HepG2 (cell line): ENCODE measurements around the gene TUBG1. TPM values are rescaled to one million over a fixed set of nuclear protein-coding genes. Genes with fewer than 3 reads are reported as not detected.
A peak's percentile ranks its signal among the peaks of the same experiment; 100 is the strongest.

Source experiments
- ADNP ChIP-seq: sonication (generic); formaldehyde crosslinking; IDR thresholded peaks from 2 replicates; pipeline ENCODE4 v1.4.0; 2020; ENCODE audit warnings: missing genetic modification reagents
- BRF2 ChIP-seq: sonication (generic); formaldehyde crosslinking; IDR thresholded peaks from 2 replicates; pipeline ENCODE4 v1.8.1; 2022; ENCODE audit warnings: mild to moderate bottlenecking, missing genetic modification reagents
- CHCHD3 ChIP-seq: sonication (generic); formaldehyde crosslinking; IDR thresholded peaks from 2 replicates; pipeline ENCODE4 v1.8.0; 2022; ENCODE audit warnings: mild to moderate bottlenecking, missing genetic modification reagents, moderate library complexity
- CREBL2 ChIP-seq: sonication (generic); formaldehyde crosslinking; IDR thresholded peaks from 2 replicates; pipeline ENCODE4 v1.8.1; 2023; ENCODE audit warnings: missing genetic modification reagents, mild to moderate bottlenecking, borderline replicate concordance
- DPF2 ChIP-seq: sonication (generic); formaldehyde crosslinking; IDR thresholded peaks from 2 replicates; pipeline ENCODE4 v1.4.0; 2020; ENCODE audit warnings: mild to moderate bottlenecking, low read depth, missing genetic modification reagents, borderline replicate concordance
- FOXC1 ChIP-seq: sonication (generic); formaldehyde crosslinking; IDR thresholded peaks from 2 replicates; pipeline ENCODE4 v1.8.0; 2022; ENCODE audit warnings: mild to moderate bottlenecking, missing genetic modification reagents, borderline replicate concordance
- HHEX ChIP-seq: IDR thresholded peaks from 2 replicates; pipeline ENCODE4 v1.6.1; 2016; ENCODE audit warnings: control low read depth
- KLF15 ChIP-seq: sonication (generic); formaldehyde crosslinking; IDR thresholded peaks from 2 replicates; pipeline ENCODE4 v1.8.1; 2023; ENCODE audit warnings: borderline replicate concordance, mild to moderate bottlenecking, inconsistent platforms, missing genetic modification reagents, mixed read lengths
- ONECUT2 ChIP-seq: sonication (generic); formaldehyde crosslinking; IDR thresholded peaks from 2 replicates; pipeline ENCODE4 v1.4.0; 2020; ENCODE audit warnings: missing genetic modification reagents
- PAF1 ChIP-seq: IDR thresholded peaks from 2 replicates; pipeline ENCODE4 v1.6.1; 2016; ENCODE audit warnings: missing genetic modification reagents, missing compliant biosample characterization
- PBX2 ChIP-seq: IDR thresholded peaks from 2 replicates; pipeline ENCODE4 v1.6.1; 2016; ENCODE audit warnings: control low read depth
- PLRG1 ChIP-seq: fragments of 450-650 bp; conservative IDR thresholded peaks from 2 replicates; pipeline ENCODE4 v1.6.1; 2016
- SMAD3 ChIP-seq: sonication (generic); formaldehyde crosslinking; IDR thresholded peaks from 2 replicates; pipeline ENCODE4 v1.4.0; 2020; ENCODE audit warnings: missing genetic modification reagents
- SNAPC4 ChIP-seq: sonication (generic); formaldehyde crosslinking; IDR thresholded peaks from 2 replicates; pipeline ENCODE4 v1.4.0; 2020; ENCODE audit warnings: mild to moderate bottlenecking, missing genetic modification reagents
- SUZ12 ChIP-seq: fragments of 150-350 bp; IDR thresholded peaks from 2 replicates; pipeline ENCODE4 v1.6.1; 2014; ENCODE audit warnings: low read depth, low read length
- TEF ChIP-seq: sonication (generic); formaldehyde crosslinking; IDR thresholded peaks from 2 replicates; pipeline ENCODE4 v1.5.0; 2020; ENCODE audit warnings: missing genetic modification reagents
- ZFP36L2 ChIP-seq: sonication (generic); formaldehyde crosslinking; IDR thresholded peaks from 2 replicates; pipeline ENCODE4 v1.4.0; 2020; ENCODE audit warnings: missing genetic modification reagents
- ZNF180 ChIP-seq: sonication (generic); formaldehyde crosslinking; IDR thresholded peaks from 2 replicates; pipeline ENCODE4 v1.4.0; 2020; ENCODE audit warnings: low read depth, missing genetic modification reagents, borderline replicate concordance
- ZNF83 ChIP-seq: sonication (generic); formaldehyde crosslinking; IDR thresholded peaks from 2 replicates; pipeline ENCODE4 v1.4.0; 2020; ENCODE audit warnings: missing genetic modification reagents, mild to moderate bottlenecking, borderline replicate concordance
- polyA plus RNA-seq, 8 experiments: library from polyadenylated mRNA; depleted of rRNA in 3 of 8; stranded (reverse) in 7 of 8; unstranded in 1 of 8; fragments of >200 nt; fragmentation: Illumina TruSeq in 4 of 8; extraction: Trizol in 4 of 8; gene quantifications; 2 replicates each; pipeline versions ENCODE4 v1.2.1 to v1.2.3, GENCODE V29; 2011 to 2016; ENCODE audit warnings: low read depth in 4 of 8, missing spikeins in 1 of 8, mixed read lengths in 1 of 8; ENCODE audit not compliant: insufficient read depth in 1 of 8
- total RNA-seq, 5 experiments: library from RNA; depleted of rRNA; stranded (reverse); fragments of >200 nt; fragmentation: Illumina TruSeq; extraction: Trizol; gene quantifications; 2 replicates each; pipeline ENCODE4 v1.2.3, GENCODE V29; 2016; ENCODE audit warnings: low read depth in 1 of 5

TUBG1 gene
- total and polyA plus RNA-seq, 2 of the 13 experiments (the other 11 are each of a cell fraction or from before 2014, with no cell fraction given): 74.1 to 137 TPM

- TF ChIP-seq SNAPC4 (CRISPR knock-in tag): no peak; the same call in 1 of the 2 replicates
- no peak; the same call in 1 of the 2 replicates for TF ChIP-seq BRF2 (CRISPR knock-in tag)
- TF ChIP-seq CHCHD3: no peak; the same call in 1 of the 2 replicates
- TF ChIP-seq PLRG1: no peak
- TF ChIP-seq SMAD3 (CRISPR knock-in tag): no peak
- peak; percentile 47; the same call in 1 of the 2 replicates for TF ChIP-seq ONECUT2
- TF ChIP-seq SUZ12: no peak
- TF ChIP-seq TEF (CRISPR knock-in tag): peak; percentile 67; the same call in 1 of the 2 replicates
- peak; percentile 73 for TF ChIP-seq FOXC1 (CRISPR knock-in tag)
- no peak for TF ChIP-seq HHEX
- TF ChIP-seq PAF1: no peak
- TF ChIP-seq CREBL2: peak; percentile 87
- TF ChIP-seq PBX2 (CRISPR knock-in tag): peak; percentile 84
- peak; percentile 69; the same call in 1 of the 2 replicates for TF ChIP-seq KLF15 (CRISPR knock-in tag)
- peak; percentile 65; the same call in 1 of the 2 replicates for TF ChIP-seq ZNF83 (CRISPR knock-in tag)
- TF ChIP-seq ZFP36L2: no peak
- no peak for TF ChIP-seq DPF2 (CRISPR knock-in tag)
- peak; percentile 56; the same call in 1 of the 2 replicates for TF ChIP-seq ZNF180 (CRISPR knock-in tag)
- no peak for TF ChIP-seq ADNP (CRISPR knock-in tag)
Measured at GRCh38 chr17:42609182-42609813, at the start of gene TUBG1, which contains the start of gene RETREG3 (continued).
